ENCODE results near the gene LRTM2.

The LRTM2 gene

DNA sequence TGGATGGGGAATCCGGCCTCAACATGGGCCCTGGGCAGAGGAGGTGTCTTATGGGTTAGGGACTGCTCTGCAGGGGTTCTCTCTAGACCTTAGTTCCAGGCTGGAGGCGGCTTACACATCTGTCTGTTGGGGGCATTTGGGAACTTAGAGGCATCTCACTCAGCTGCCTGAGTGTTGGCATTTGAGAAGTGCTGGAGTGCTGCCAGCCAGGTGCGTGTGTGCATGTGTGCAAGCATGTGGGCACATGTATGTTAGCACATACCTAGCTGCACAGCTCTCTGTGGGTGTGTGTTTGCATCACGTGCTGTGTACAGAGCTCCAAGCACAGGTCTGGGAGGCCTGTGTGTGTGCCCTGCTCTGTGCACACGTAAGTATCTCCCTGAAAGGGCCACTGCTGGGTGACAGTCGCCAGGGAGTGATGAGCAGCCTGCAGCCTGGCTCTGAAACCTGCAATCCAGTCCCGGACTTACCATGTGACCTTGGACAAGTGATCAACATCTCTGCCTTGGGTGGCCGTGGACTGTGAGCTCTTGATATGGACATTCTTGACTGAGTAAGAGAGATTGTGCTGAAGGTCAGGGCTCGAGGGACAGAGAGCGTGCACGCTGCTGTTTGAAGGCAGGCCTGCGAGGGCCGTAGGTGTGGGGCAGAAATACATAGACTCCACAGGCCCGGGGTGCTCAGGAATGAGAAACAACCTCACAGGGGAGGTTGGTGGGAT lies 5.2 kb downstream of the LRTM2 start:
- no peaks in the 10 kb centered on the region for H3K9me3 ChIP-seq (ENCODE audit: control insufficient read depth, low read length)
- H3K4me1 ChIP-seq (ENCODE audit: control insufficient read depth, insufficient read depth, low read length, poor library complexity, severe bottlenecking) = peaks cover 7% of the 10 kb centered on the region
- H3K4me3 ChIP-seq (ENCODE audit: extremely low read depth, insufficient read depth, low read length, poor library complexity, severe bottlenecking) = no peak overlapping the region
- no peaks in the 10 kb centered on the region for H3K36me3 ChIP-seq (ENCODE audit: control insufficient read depth, insufficient read depth, low read length)
- H3K27ac ChIP-seq (ENCODE audit: low read depth, low read length, severe bottlenecking) = no peak overlapping the region
- 92 to 93% methylated on average over 12 to 14 of the region's 14 CpGs for WGBS, 2 experiments (ENCODE audit: insufficient coverage in 2 of 2)

- no peak overlapping the region for H3K27ac ChIP-seq (ENCODE audit: low read depth, low read length, severe bottlenecking)
- H3K4me3 ChIP-seq (ENCODE audit: extremely low read depth, insufficient read depth, low read length, poor library complexity, severe bottlenecking) = no peak overlapping the region
- WGBS, 2 experiments (ENCODE audit: insufficient coverage in 2 of 2) = 83 to 90% methylated on average over 10 of the region's 15 CpGs
- H3K36me3 ChIP-seq (ENCODE audit: control insufficient read depth, insufficient read depth, low read length) = no peaks in the 10 kb centered on the region
- H3K4me1 ChIP-seq (ENCODE audit: control insufficient read depth, insufficient read depth, low read length, poor library complexity, severe bottlenecking) = peaks cover 6% of the 10 kb centered on the region
- H3K9me3 ChIP-seq (ENCODE audit: control insufficient read depth, low read length) = no peaks in the 10 kb centered on the region
Observed at GRCh38 chr12:1826401-1826800, 6.0 kb downstream of the LRTM2 start.

GRCh38 chr12:1826867-1827705 lies 6.7 kb downstream of the LRTM2 start:
- WGBS, 2 experiments (ENCODE audit: insufficient coverage in 2 of 2) = 89 to 91% methylated on average over 12 to 21 of the region's 25 CpGs
- Histone ChIP-seq H3K4me3 (ENCODE audit: extremely low read depth, insufficient read depth, low read length, poor library complexity, severe bottlenecking) (no peak overlapping the region), H3K27ac (ENCODE audit: low read depth, low read length, severe bottlenecking) (no peak overlapping the region), H3K36me3 (ENCODE audit: control insufficient read depth, insufficient read depth, low read length) (no peaks in the 10 kb centered on the region), H3K9me3 (ENCODE audit: control insufficient read depth, low read length) (no peaks in the 10 kb centered on the region), H3K4me1 (ENCODE audit: control insufficient read depth, insufficient read depth, low read length, poor library complexity, severe bottlenecking) (no peaks in the 10 kb centered on the region)

- Histone ChIP-seq H3K4me1 (ENCODE audit: control insufficient read depth, insufficient read depth, low read length, poor library complexity, severe bottlenecking) (no peaks in the 10 kb centered on the region), H3K9me3 (ENCODE audit: control insufficient read depth, low read length) (no peaks in the 10 kb centered on the region), H3K27ac (ENCODE audit: low read depth, low read length, severe bottlenecking) (no peak overlapping the region), H3K36me3 (ENCODE audit: control insufficient read depth, insufficient read depth, low read length) (no peaks in the 10 kb centered on the region), H3K4me3 (ENCODE audit: extremely low read depth, insufficient read depth, low read length, poor library complexity, severe bottlenecking) (no peak overlapping the region)
- whole genome bisulfite sequencing, 2 experiments (ENCODE audit: insufficient coverage in 2 of 2) = 89 to 94% methylated on average over 22 to 28 of the region's 38 CpGs
Observed at GRCh38 chr12:1827826-1828805, 7.8 kb downstream of the LRTM2 start.

GRCh38 chr12:1828856-1829255 lies 8.5 kb downstream of the LRTM2 start:
- H3K4me1 ChIP-seq (ENCODE audit: control insufficient read depth, insufficient read depth, low read length, poor library complexity, severe bottlenecking) = no peaks in the 10 kb centered on the region
- H3K4me3 ChIP-seq (ENCODE audit: extremely low read depth, insufficient read depth, low read length, poor library complexity, severe bottlenecking) = no peak overlapping the region
- WGBS, 2 experiments (ENCODE audit: insufficient coverage in 2 of 2) = 83 to 90% methylated on average over 13 to 15 of the region's 16 CpGs
- no peak overlapping the region for H3K27ac ChIP-seq (ENCODE audit: low read depth, low read length, severe bottlenecking)
- no peaks in the 10 kb centered on the region for H3K36me3 ChIP-seq (ENCODE audit: control insufficient read depth, insufficient read depth, low read length)
- no peaks in the 10 kb centered on the region for H3K9me3 ChIP-seq (ENCODE audit: control insufficient read depth, low read length)

DNA sequence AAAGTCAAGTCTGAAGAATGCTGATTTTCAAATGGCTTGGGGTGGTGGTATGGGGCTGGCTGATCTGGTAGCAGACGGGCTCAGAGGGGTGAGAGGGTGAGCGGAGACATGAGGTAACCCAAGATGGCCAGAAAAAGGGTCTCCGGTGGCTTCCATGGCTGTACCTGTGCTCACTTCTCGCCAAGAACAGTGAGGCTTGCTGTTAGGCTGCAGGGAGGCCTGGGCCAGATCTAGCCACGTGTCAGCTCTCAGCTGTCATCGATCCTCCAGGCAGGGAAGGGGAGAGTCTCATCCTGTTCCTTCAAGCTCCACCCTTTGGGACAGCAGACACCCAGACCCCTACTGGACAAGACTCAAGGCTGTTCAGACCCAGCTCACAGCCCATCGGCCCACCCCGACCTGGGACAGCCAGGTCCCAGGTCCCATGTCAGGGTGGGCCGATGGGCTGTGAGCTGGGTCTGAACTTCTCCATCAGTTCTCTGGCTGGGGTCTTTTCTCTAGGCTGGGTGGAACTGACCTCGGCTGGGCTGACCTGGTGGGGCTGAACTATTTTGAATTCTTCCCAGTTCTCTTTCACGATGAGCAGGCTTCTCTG lies 9.0 kb downstream of the LRTM2 start:
- WGBS, 2 experiments (ENCODE audit: insufficient coverage in 2 of 2) = 85 to 89% methylated on average over 8 to 9 of the region's 11 CpGs
- no peak overlapping the region for H3K4me3 ChIP-seq (ENCODE audit: extremely low read depth, insufficient read depth, low read length, poor library complexity, severe bottlenecking)
- no peaks in the 10 kb centered on the region for H3K9me3 ChIP-seq (ENCODE audit: control insufficient read depth, low read length)
- H3K27ac ChIP-seq (ENCODE audit: low read depth, low read length, severe bottlenecking) = no peak overlapping the region
- no peaks in the 10 kb centered on the region for H3K4me1 ChIP-seq (ENCODE audit: control insufficient read depth, insufficient read depth, low read length, poor library complexity, severe bottlenecking)
- no peaks in the 10 kb centered on the region for H3K36me3 ChIP-seq (ENCODE audit: control insufficient read depth, insufficient read depth, low read length)

GRCh38 chr12:1830401-1830845 lies 10.1 kb downstream of the LRTM2 start:
- Histone ChIP-seq H3K36me3 (ENCODE audit: control insufficient read depth, insufficient read depth, low read length) (no peaks in the 10 kb centered on the region), H3K9me3 (ENCODE audit: control insufficient read depth, low read length) (no peaks in the 10 kb centered on the region), H3K27ac (ENCODE audit: low read depth, low read length, severe bottlenecking) (no peak overlapping the region), H3K4me3 (ENCODE audit: extremely low read depth, insufficient read depth, low read length, poor library complexity, severe bottlenecking) (no peak overlapping the region), H3K4me1 (ENCODE audit: control insufficient read depth, insufficient read depth, low read length, poor library complexity, severe bottlenecking) (no peaks in the 10 kb centered on the region)
- whole genome bisulfite sequencing, 2 experiments (ENCODE audit: insufficient coverage in 2 of 2) = 63 to 71% methylated on average over 2 to 3 of the region's 3 CpGs

- Histone ChIP-seq H3K27ac (ENCODE audit: low read depth, low read length, severe bottlenecking) (no peak overlapping the region), H3K4me1 (ENCODE audit: control insufficient read depth, insufficient read depth, low read length, poor library complexity, severe bottlenecking) (no peaks in the 10 kb centered on the region), H3K9me3 (ENCODE audit: control insufficient read depth, low read length) (no peaks in the 10 kb centered on the region), H3K36me3 (ENCODE audit: control insufficient read depth, insufficient read depth, low read length) (no peaks in the 10 kb centered on the region), H3K4me3 (ENCODE audit: extremely low read depth, insufficient read depth, low read length, poor library complexity, severe bottlenecking) (no peak overlapping the region)
- 18 to 20% methylated on average over 26 to 30 of the region's 34 CpGs for WGBS, 2 experiments (ENCODE audit: insufficient coverage in 2 of 2)
Observed at GRCh38 chr12:1830981-1831963, 10.9 kb downstream of the LRTM2 start.

GRCh38 chr12:1832801-1833595 lies 12.6 kb downstream of the LRTM2 start:
- H3K4me3 ChIP-seq (ENCODE audit: extremely low read depth, insufficient read depth, low read length, poor library complexity, severe bottlenecking) = no peak overlapping the region
- H3K36me3 ChIP-seq (ENCODE audit: control insufficient read depth, insufficient read depth, low read length) = no peaks in the 10 kb centered on the region
- WGBS, 2 experiments (ENCODE audit: insufficient coverage in 2 of 2) = 76 to 81% methylated on average over 13 to 14 of the region's 17 CpGs
- peaks cover 10% of the 10 kb centered on the region for H3K4me1 ChIP-seq (ENCODE audit: control insufficient read depth, insufficient read depth, low read length, poor library complexity, severe bottlenecking)
- no peak overlapping the region for H3K27ac ChIP-seq (ENCODE audit: low read depth, low read length, severe bottlenecking)
- H3K9me3 ChIP-seq (ENCODE audit: control insufficient read depth, low read length) = no peaks in the 10 kb centered on the region
